Endodermal cell (in vitro differentiated cells): Measurements from ENCODE around the gene POM121L2. TPM values are rescaled to one million over a fixed set of nuclear protein-coding genes. Genes with fewer than 3 reads are reported as not detected.

ENCODE experiments used
- DNase-seq: peaks from one replicate; pipeline ENCODE4 v3.0.0-alpha.2; 2017
- H3K27ac ChIP-seq: 2 replicates; pipeline ENCODE4 v1.5.1; 2013; ENCODE audit warnings: mild to moderate bottlenecking, low read depth, low read length, moderate library complexity
- H3K27me3 ChIP-seq: 2 replicates; pipeline ENCODE4 v1.6.1; 2013; ENCODE audit warnings: mild to moderate bottlenecking, low read length, moderate library complexity; ENCODE audit not compliant: insufficient read depth, control insufficient read depth, poor library complexity, severe bottlenecking
- H3K36me3 ChIP-seq: 2 replicates; pipeline ENCODE4 v1.7.0; 2013; ENCODE audit warnings: mild to moderate bottlenecking, low read length, moderate library complexity; ENCODE audit not compliant: control insufficient read depth, insufficient read depth
- H3K4me1 ChIP-seq: one replicate; pipeline ENCODE4 v1.7.0; 2013; ENCODE audit warnings: low read length; ENCODE audit not compliant: control insufficient read depth, insufficient read depth
- H3K4me3 ChIP-seq: 2 replicates; pipeline ENCODE4 v1.5.1; 2013; ENCODE audit warnings: mild to moderate bottlenecking, low read length, moderate library complexity
- H3K9ac ChIP-seq: 2 replicates; pipeline ENCODE4 v1.6.1; 2013; ENCODE audit warnings: mild to moderate bottlenecking, low read length, moderate library complexity; ENCODE audit not compliant: poor library complexity, severe bottlenecking; ENCODE audit errors: extremely low read depth
- H3K9me3 ChIP-seq: 2 replicates; pipeline ENCODE4 v1.6.1; 2013; ENCODE audit warnings: mild to moderate bottlenecking, low read length, moderate library complexity; ENCODE audit not compliant: control insufficient read depth
- H3K27ac Mint-ChIP-seq: 2 replicates; pipeline ENCODE4 v1.8.0; 2020; ENCODE audit warnings: mixed read lengths
- H3K27me3 Mint-ChIP-seq: 2 replicates; pipeline ENCODE4 v1.8.0; 2021; ENCODE audit warnings: mild to moderate bottlenecking, mixed read lengths; ENCODE audit not compliant: insufficient read depth
- H3K36me3 Mint-ChIP-seq: 2 replicates; pipeline ENCODE4 v1.8.0; 2020; ENCODE audit warnings: low read depth, mixed read lengths
- H3K4me1 Mint-ChIP-seq: 2 replicates; pipeline ENCODE4 v1.8.0; 2020; ENCODE audit warnings: mixed read lengths
- H3K4me3 Mint-ChIP-seq: 2 replicates; pipeline ENCODE4 v1.8.0; 2020; ENCODE audit warnings: mild to moderate bottlenecking, moderate library complexity, mixed read lengths
- H3K9me3 Mint-ChIP-seq: 2 replicates; pipeline ENCODE4 v1.8.0; 2020; ENCODE audit warnings: mild to moderate bottlenecking, mixed read lengths
- CTCF ChIP-seq: fragments of 200-600 bp; sonication (generic); conservative IDR thresholded peaks from 2 replicates; pipeline ENCODE4 v1.5.0; 2021; ENCODE audit warnings: antibody characterized with exemption, mild to moderate bottlenecking
- WGBS, 2 experiments: methylation state at CpG; one replicate each; pipeline versions ENCODE4 v1.1.5 to v1.1.7; 2013; ENCODE audit warnings: missing lambda C conversion rate in 2 of 2, mixed read lengths in 1 of 2; ENCODE audit not compliant: insufficient coverage in 1 of 2, insufficient read length in 1 of 2; 5-methylcytosine and 5-hydroxymethylcytosine counted together
- total RNA-seq, 2 donors: library from RNA; stranded (reverse); fragmentation: NEBNext Ultra II Directional in 1 of 2; extraction: Animal tissue kit (Norgen Biotek cat#: 25700) in 1 of 2; gene quantifications; 2 replicates in 1 of 2; 3 replicates in 1 of 2; pipeline ENCODE4 v1.2.1, GENCODE V29; 2021

Gene POM121L2
- total RNA-seq, 2 donors from 2014 or later = 0.20 TPM; not detected in 1

GRCh38 chr6:27281569-27281968 is 30.5 kb downstream of the POM121L2 start:
- peak overlapping the region; percentile 81 for H3K4me3 Mint-ChIP-seq
- H3K4me1 Mint-ChIP-seq = peaks cover 5% of the 10 kb centered on the region
- Histone ChIP-seq H3K4me3 (peak overlapping the region; percentile 94), H3K9ac (no peak overlapping the region), H3K9me3 (peaks cover 13% of the 10 kb centered on the region), H3K36me3 (no peaks in the 10 kb centered on the region), H3K4me1 (no peaks in the 10 kb centered on the region), H3K27ac (no peak overlapping the region), H3K27me3 (peaks cover 54% of the 10 kb centered on the region)
- H3K27me3 Mint-ChIP-seq = peaks cover 37% of the 10 kb centered on the region
- no peak overlapping the region for H3K27ac Mint-ChIP-seq
- no peaks in the 10 kb centered on the region for H3K36me3 Mint-ChIP-seq
- TF ChIP-seq CTCF = no peak
- 80% methylated on average over 1 of the region's 1 CpG; no CpG with 5 or more reads in 1 of the 2 experiments for WGBS, 2 experiments
- peaks cover 2% of the 10 kb centered on the region for H3K9me3 Mint-ChIP-seq
- no peak for DNase-seq

- peaks cover 51% of the 10 kb centered on the region for H3K27me3 ChIP-seq
- H3K36me3 Mint-ChIP-seq = no peaks in the 10 kb centered on the region
- no peak for TF ChIP-seq CTCF
- H3K9me3 Mint-ChIP-seq = peaks cover under 1% of the 10 kb centered on the region
- peaks cover 9% of the 10 kb centered on the region for H3K9me3 ChIP-seq
- H3K4me1 ChIP-seq = no peaks in the 10 kb centered on the region
- DNase-seq = no peak
- H3K4me3 Mint-ChIP-seq = peak overlapping the region; percentile 81
- H3K4me3 ChIP-seq = peak overlapping the region; percentile 94
- H3K4me1 Mint-ChIP-seq = peaks cover 5% of the 10 kb centered on the region
- no peak overlapping the region for H3K27ac ChIP-seq
- H3K27ac Mint-ChIP-seq = peak overlapping the region; percentile 29
- H3K27me3 Mint-ChIP-seq = peaks cover 37% of the 10 kb centered on the region
- H3K36me3 ChIP-seq = no peaks in the 10 kb centered on the region
- peak overlapping the region; percentile 63 for H3K9ac ChIP-seq
- WGBS, 2 experiments = 7 to 18% methylated on average over 4 to 13 of the region's 13 CpGs
These were observed 31.0 kb downstream of the POM121L2 start for GRCh38 chr6:27281105-27281539.

- H3K36me3 ChIP-seq = no peaks in the 10 kb centered on the region
- WGBS, 2 experiments = 0 to 1% methylated on average over 2 to 8 of the region's 9 CpGs
- Mint-ChIP-seq H3K4me3 (peak overlapping the region; percentile 81), H3K27ac (peak overlapping the region; percentile 18), H3K36me3 (no peaks in the 10 kb centered on the region), H3K9me3 (no peaks in the 10 kb centered on the region), H3K27me3 (peaks cover 37% of the 10 kb centered on the region), H3K4me1 (peaks cover 5% of the 10 kb centered on the region)
- no peak overlapping the region for H3K27ac ChIP-seq
- no peak for TF ChIP-seq CTCF
- peak overlapping the region; percentile 63 for H3K9ac ChIP-seq
- H3K4me3 ChIP-seq = peak overlapping the region; percentile 94
- peaks cover 51% of the 10 kb centered on the region for H3K27me3 ChIP-seq
- peak; percentile 70 for DNase-seq
- H3K4me1 ChIP-seq = no peaks in the 10 kb centered on the region
- peaks cover 4% of the 10 kb centered on the region for H3K9me3 ChIP-seq
These were observed 31.5 kb downstream of the POM121L2 start for GRCh38 chr6:27280540-27281000.
